Keratinocyte (primary cell): ENCODE results near the gene ITIH1. TPM values are rescaled to one million over a fixed set of nuclear protein-coding genes. Genes with fewer than 3 reads are reported as not detected.

Experiments used
- DNase-seq: peaks from one replicate; pipeline ENCODE4 v3.0.0-alpha.2; 2011; ENCODE audit warnings: low read depth, missing footprints, low spot score
- FAIRE-seq: peaks from 2 replicates; lab custom pipeline; 2011; peaks lifted over from hg19 to GRCh38; lab: Jason Lieb, UNC
- H2AFZ ChIP-seq: 2 replicates; pipeline ENCODE4 v1.6.0; 2012; ENCODE audit warnings: low read length, control low read depth, inconsistent platforms; ENCODE audit not compliant: control insufficient read depth
- H3K27ac ChIP-seq: 2 replicates; pipeline ENCODE4 v1.5.1; 2011; ENCODE audit warnings: low read length; ENCODE audit not compliant: control insufficient read depth, insufficient read depth
- H3K27me3 ChIP-seq: 3 replicates; pipeline ENCODE4 v1.6.0; 2011; ENCODE audit warnings: low read length; ENCODE audit not compliant: control insufficient read depth, insufficient read depth; ENCODE audit errors: extremely low read depth
- H3K36me3 ChIP-seq, 2 experiments: 2 replicates in 1 of 2; 3 replicates in 1 of 2; pipeline ENCODE4 v1.5.1; 2011; ENCODE audit warnings: low read length in 2 of 2, mild to moderate bottlenecking in 1 of 2; ENCODE audit not compliant: control insufficient read depth in 2 of 2, insufficient read depth in 2 of 2; ENCODE audit errors: extremely low read depth in 1 of 2
- H3K4me1 ChIP-seq: 3 replicates; pipeline ENCODE4 v1.5.1; 2011; ENCODE audit warnings: low read length; ENCODE audit not compliant: control insufficient read depth, insufficient read depth; ENCODE audit errors: extremely low read depth
- H3K4me2 ChIP-seq: 3 replicates; pipeline ENCODE4 v1.6.0; 2011; ENCODE audit warnings: low read depth, low read length; ENCODE audit not compliant: control insufficient read depth, insufficient read depth; ENCODE audit errors: extremely low read depth
- H3K4me3 ChIP-seq, 3 experiments: fragments of 200-600 bp in 1 of 3; sonication (generic) in 1 of 3; 2 replicates in 2 of 3; 3 replicates in 1 of 3; pipeline ENCODE4 v1.5.1; 2011 to 2016; ENCODE audit warnings: low read length in 3 of 3, mild to moderate bottlenecking in 3 of 3, control low read depth in 2 of 3, inconsistent platforms in 1 of 3, low read depth in 1 of 3, mixed read lengths in 1 of 3, mixed run types in 1 of 3, moderate library complexity in 1 of 3; ENCODE audit not compliant: control insufficient read depth in 2 of 3, insufficient read depth in 2 of 3; ENCODE audit errors: extremely low read depth in 1 of 3
- H3K79me2 ChIP-seq: 2 replicates; pipeline ENCODE4 v1.6.0; 2012; ENCODE audit warnings: low read length; ENCODE audit not compliant: control insufficient read depth, insufficient read depth
- H3K9ac ChIP-seq: 3 replicates; pipeline ENCODE4 v1.6.0; 2011; ENCODE audit warnings: low read length; ENCODE audit not compliant: control insufficient read depth, insufficient read depth; ENCODE audit errors: extremely low read depth
- H3K9me1 ChIP-seq: 3 replicates; pipeline ENCODE4 v1.6.0; 2011; ENCODE audit warnings: low read length; ENCODE audit not compliant: control insufficient read depth, insufficient read depth; ENCODE audit errors: extremely low read depth
- H3K9me3 ChIP-seq: 2 replicates; pipeline ENCODE4 v1.5.1; 2012; ENCODE audit warnings: low read depth, low read length; ENCODE audit not compliant: control insufficient read depth
- H4K20me1 ChIP-seq: 3 replicates; pipeline ENCODE4 v1.6.0; 2011; ENCODE audit warnings: low read length; ENCODE audit not compliant: control insufficient read depth, insufficient read depth; ENCODE audit errors: extremely low read depth
- CTCF ChIP-seq, 3 experiments: IDR thresholded peaks in 1 of 3; conservative IDR thresholded peaks in 1 of 3; optimal IDR thresholded peaks in 1 of 3; 2 replicates in 2 of 3; 3 replicates in 1 of 3; pipeline versions ENCODE3 to v1.5.1; 2011; ENCODE audit warnings: low read length in 3 of 3, mild to moderate bottlenecking in 3 of 3, moderate library complexity in 2 of 3, control low read depth in 1 of 3, inconsistent platforms in 1 of 3; ENCODE audit not compliant: insufficient read depth in 2 of 3; ENCODE audit errors: extremely low read depth in 1 of 3
- EZH2 ChIP-seq: IDR thresholded peaks from one replicate; pipeline ENCODE4 v1.6.1; 2012; ENCODE audit warnings: inconsistent platforms, mild to moderate bottlenecking, low read length, moderate library complexity
- dilution Hi-C: fragments of 300-500 bp; cut with MboI; formaldehyde crosslinking; loops from one replicate; pipeline ENCODE4 v1.7.0; 2020; ENCODE audit warnings: low sequenced_read_pairs; ENCODE audit not compliant: extremely low pct_ligation_motif_present
- polyA plus RNA-seq, 5 experiments: library from polyadenylated mRNA; depleted of rRNA in 3 of 5; stranded (reverse) in 3 of 5; stranded (forward) in 1 of 5; unstranded in 1 of 5; fragments of >200 nt; gene quantifications; 1 replicate in 1 of 5; 2 replicates in 3 of 5; 3 replicates in 1 of 5; pipeline versions ENCODE4 v1.2.1 to v1.2.3, GENCODE V29; 2011 to 2012; ENCODE audit warnings: missing spikeins in 2 of 5, low read depth in 1 of 5, low replicate concordance in 1 of 5

The ITIH1 gene
- polyA plus RNA-seq, 1 donor (not counting 4 experiments of a cell fraction or from before 2014, with no cell fraction given), result not detected

GRCh38 chr3:52813810-52814209 is 36.4 kb downstream of the ITIH1 start:
- Histone ChIP-seq H3K36me3 (no peaks in the 10 kb centered on the region), H3K27ac (no peak overlapping the region), H3K9me3 (no peaks in the 10 kb centered on the region), H3K4me2 (no peak overlapping the region), H2AFZ (no peak overlapping the region), H3K27me3 (no peaks in the 10 kb centered on the region), H3K9ac (no peak overlapping the region), H4K20me1 (no peaks in the 10 kb centered on the region), H3K4me1 (no peaks in the 10 kb centered on the region), H3K4me3 (no peak overlapping the region), H3K9me1 (no peaks in the 10 kb centered on the region), H3K79me2 (no peaks in the 10 kb centered on the region)
- TF ChIP-seq CTCF (optimal IDR thresholded peaks at IDR 0.05 in 1 of 3, IDR thresholded peaks at IDR 0.05 in 1 of 3, conservative IDR thresholded peaks at IDR 0.05 in 1 of 3; ENCODE audit: extremely low read depth in 1 of 3, insufficient read depth in 2 of 3, low read length in 3 of 3) (no peak), EZH2 (no peak)
- dilution Hi-C loops, result no loop called here
- no peak for FAIRE-seq
- no peak for DNase-seq

GRCh38 chr3:52816199-52816598 is 38.8 kb downstream of the ITIH1 start:
- Histone ChIP-seq H3K9ac (no peak overlapping the region), H2AFZ (no peak overlapping the region), H3K9me1 (no peaks in the 10 kb centered on the region), H3K27me3 (no peaks in the 10 kb centered on the region), H3K36me3 (no peaks in the 10 kb centered on the region), H3K27ac (no peak overlapping the region), H3K4me1 (no peaks in the 10 kb centered on the region), H4K20me1 (no peaks in the 10 kb centered on the region), H3K9me3 (no peaks in the 10 kb centered on the region), H3K79me2 (no peaks in the 10 kb centered on the region), H3K4me2 (no peak overlapping the region), H3K4me3 (no peak overlapping the region)
- dilution Hi-C loops, result no loop called here
- TF ChIP-seq EZH2 (no peak), CTCF (optimal IDR thresholded peaks at IDR 0.05 in 1 of 3, IDR thresholded peaks at IDR 0.05 in 1 of 3, conservative IDR thresholded peaks at IDR 0.05 in 1 of 3; ENCODE audit: extremely low read depth in 1 of 3, insufficient read depth in 2 of 3, low read length in 3 of 3) (no peak)
- no peak for DNase-seq
- no peak for FAIRE-seq
